Thoracic aorta (tissue), 2 donors: ENCODE data around the gene N4BP2. TPM values are rescaled to one million over a fixed set of nuclear protein-coding genes. Genes with fewer than 3 reads are reported as not detected.

ENCODE experiments used
- total RNA-seq, 2 donors: library from RNA; depleted of rRNA; stranded (reverse); fragments of >200 nt; gene quantifications; one replicate each; pipeline versions ENCODE4 v1.1.0 to v1.2.3, GENCODE V29; 2016

The N4BP2 gene
- total RNA-seq, 2 donors from 2014 or later: 5.4 to 10.9 TPM

Other genes starting within 250 kb of the N4BP2 start
- gene PDS5A, start 78.9 kb upstream of the N4BP2 start, total RNA-seq: 10 to 100 TPM; 56.3 to 72.4 TPM
- 10 to 100 TPM in 1 of 2 donors, 1 to 10 TPM in 1; 5.8 to 10.2 TPM for gene RHOH, start 140.2 kb downstream of the N4BP2 start, total RNA-seq